ENCODE results near the gene FEM1C.

DNA sequence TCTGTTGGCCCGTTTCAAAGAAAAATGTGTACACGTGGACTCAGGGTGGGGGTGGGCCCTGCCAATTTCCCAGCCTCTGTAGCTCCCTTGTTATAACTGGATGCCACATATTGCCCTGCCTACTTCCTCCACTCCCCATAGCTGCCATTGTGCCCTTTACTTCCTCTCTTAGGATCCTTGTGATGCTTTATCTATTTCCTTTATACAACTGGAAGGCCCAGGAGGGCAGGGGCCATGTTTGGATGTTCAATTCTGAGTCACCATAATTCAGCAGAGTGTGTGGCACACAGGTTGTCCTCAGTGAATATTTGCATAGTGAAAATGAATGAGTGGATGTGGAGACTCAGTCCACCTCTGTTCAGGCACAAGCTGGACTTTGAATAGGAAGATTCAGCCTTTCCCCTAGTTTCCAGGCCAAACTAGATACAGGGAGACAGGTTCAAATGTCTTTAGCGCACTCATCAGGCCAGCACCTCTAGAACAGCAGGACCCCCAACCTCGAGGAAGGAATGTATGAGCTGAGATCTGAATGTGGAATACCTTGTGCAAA, 10.6 kb upstream of the FEM1C start:
- TF ChIP-seq, protein P1, sequence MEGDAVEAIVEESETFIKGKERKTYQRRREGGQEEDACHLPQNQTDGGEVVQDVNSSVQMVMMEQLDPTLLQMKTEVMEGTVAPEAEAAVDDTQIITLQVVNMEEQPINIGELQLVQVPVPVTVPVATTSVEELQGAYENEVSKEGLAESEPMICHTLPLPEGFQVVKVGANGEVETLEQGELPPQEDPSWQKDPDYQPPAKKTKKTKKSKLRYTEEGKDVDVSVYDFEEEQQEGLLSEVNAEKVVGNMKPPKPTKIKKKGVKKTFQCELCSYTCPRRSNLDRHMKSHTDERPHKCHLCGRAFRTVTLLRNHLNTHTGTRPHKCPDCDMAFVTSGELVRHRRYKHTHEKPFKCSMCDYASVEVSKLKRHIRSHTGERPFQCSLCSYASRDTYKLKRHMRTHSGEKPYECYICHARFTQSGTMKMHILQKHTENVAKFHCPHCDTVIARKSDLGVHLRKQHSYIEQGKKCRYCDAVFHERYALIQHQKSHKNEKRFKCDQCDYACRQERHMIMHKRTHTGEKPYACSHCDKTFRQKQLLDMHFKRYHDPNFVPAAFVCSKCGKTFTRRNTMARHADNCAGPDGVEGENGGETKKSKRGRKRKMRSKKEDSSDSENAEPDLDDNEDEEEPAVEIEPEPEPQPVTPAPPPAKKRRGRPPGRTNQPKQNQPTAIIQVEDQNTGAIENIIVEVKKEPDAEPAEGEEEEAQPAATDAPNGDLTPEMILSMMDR (conservative IDR thresholded peaks at IDR 0.05; ENCODE audit: low read length), result no peak
- TF ChIP-seq EZH2phosphoT487 (IDR thresholded peaks at IDR 0.05; ENCODE audit: borderline replicate concordance, low read depth, low read length), result no peak
